ENCODE data around the gene ADGRE2. TPM values are rescaled to one million over a fixed set of nuclear protein-coding genes. Genes with fewer than 3 reads are reported as not detected.

The ADGRE2 gene
- total and polyA plus RNA-seq, 2 experiments from 2014 or later, result 2.4 TPM

Small RNA genes within 50 kb of the gene (small RNA-seq; reads per million reads assigned to genes)
- gene AC005255.1 (ENCODE audit: low replicate concordance), result 0.42 reads per million, percentile 28 among the genes with 10 or more reads in this experiment

Other genes with a start within 250 kb of the ADGRE2 start
- 104 and 107 TPM in 2 replicates for gene TECR, start 249.0 kb downstream of the ADGRE2 start, total RNA-seq (2014; rRNA removed; shearing (Covaris generic))
- 268 and 277 TPM in 2 replicates for gene TECR, start 249.0 kb downstream of the ADGRE2 start, polyA plus RNA-seq (2016; fragmentation: Nextera tagmentation; extraction: Ambion mirVana)
- gene NDUFB7, start 206.5 kb downstream of the ADGRE2 start, total RNA-seq (2014; rRNA removed; shearing (Covaris generic)), result 289 and 398 TPM in 2 replicates
- 463 and 501 TPM in 2 replicates for gene NDUFB7, start 206.5 kb downstream of the ADGRE2 start, polyA plus RNA-seq (2016; fragmentation: Nextera tagmentation; extraction: Ambion mirVana)
- gene CLEC17A, start 195.5 kb downstream of the ADGRE2 start, total RNA-seq (2014; rRNA removed; shearing (Covaris generic)), result 0.17 TPM in 1 of 2 replicates, not detected in the other
- 0.21 TPM in 1 of 2 replicates, not detected in the other for gene CLEC17A, start 195.5 kb downstream of the ADGRE2 start, polyA plus RNA-seq (2016; fragmentation: Nextera tagmentation; extraction: Ambion mirVana)
- not detected in 2 replicates for gene ADGRE3, start 103.7 kb downstream of the ADGRE2 start, total RNA-seq (2014; rRNA removed; shearing (Covaris generic))
- gene ADGRE3, start 103.7 kb downstream of the ADGRE2 start, polyA plus RNA-seq (2016; fragmentation: Nextera tagmentation; extraction: Ambion mirVana), result not detected in 2 replicates
- gene ZNF333, start 88.5 kb downstream of the ADGRE2 start, total RNA-seq (2014; rRNA removed; shearing (Covaris generic)), result 9.1 and 21.6 TPM in 2 replicates
- gene ZNF333, start 88.5 kb downstream of the ADGRE2 start, polyA plus RNA-seq (2016; fragmentation: Nextera tagmentation; extraction: Ambion mirVana), result 4.3 and 7.2 TPM in 2 replicates
- not detected in 2 replicates for gene OR7A5, start 56.6 kb upstream of the ADGRE2 start, total RNA-seq (2014; rRNA removed; shearing (Covaris generic))
- not detected in 2 replicates for gene OR7A5, start 56.6 kb upstream of the ADGRE2 start, polyA plus RNA-seq (2016; fragmentation: Nextera tagmentation; extraction: Ambion mirVana)
- not detected in 2 replicates for gene OR7C1, start 56.6 kb upstream of the ADGRE2 start, total RNA-seq (2014; rRNA removed; shearing (Covaris generic))
- gene OR7C1, start 56.6 kb upstream of the ADGRE2 start, polyA plus RNA-seq (2016; fragmentation: Nextera tagmentation; extraction: Ambion mirVana), result 0.03 TPM in 2 replicates
- gene OR7A10, start 70.4 kb upstream of the ADGRE2 start, total RNA-seq (2014; rRNA removed; shearing (Covaris generic)), result not detected in 2 replicates
- not detected in 2 replicates for gene OR7A10, start 70.4 kb upstream of the ADGRE2 start, polyA plus RNA-seq (2016; fragmentation: Nextera tagmentation; extraction: Ambion mirVana)
- gene OR7A17, start 107.6 kb upstream of the ADGRE2 start, total RNA-seq (2014; rRNA removed; shearing (Covaris generic)), result not detected in 2 replicates
- not detected in 2 replicates for gene OR7A17, start 107.6 kb upstream of the ADGRE2 start, polyA plus RNA-seq (2016; fragmentation: Nextera tagmentation; extraction: Ambion mirVana)
- not detected in 2 replicates for gene OR7C2, start 162.9 kb upstream of the ADGRE2 start, total RNA-seq (2014; rRNA removed; shearing (Covaris generic))
- not detected in 2 replicates for gene OR7C2, start 162.9 kb upstream of the ADGRE2 start, polyA plus RNA-seq (2016; fragmentation: Nextera tagmentation; extraction: Ambion mirVana)
- gene SLC1A6, start 201.3 kb upstream of the ADGRE2 start, total RNA-seq (2014; rRNA removed; shearing (Covaris generic)), result 18.5 and 37.3 TPM in 2 replicates
- gene SLC1A6, start 201.3 kb upstream of the ADGRE2 start, polyA plus RNA-seq (2016; fragmentation: Nextera tagmentation; extraction: Ambion mirVana), result 10.1 and 12.6 TPM in 2 replicates

Measured in GM23338 (cell line).